T-cell (primary cell): ENCODE measurements around the gene SIGLEC14. TPM values are rescaled to one million over a fixed set of nuclear protein-coding genes. Genes with fewer than 3 reads are reported as not detected.

Source experiments
- ATAC-seq, 4 experiments: fragments of 200-7000 bp in 3 of 4; fragments of 150-1000 bp in 1 of 4; cut with Tn5 transposase; replicated peaks in 1 of 4; 1 replicate in 3 of 4; 2 replicates in 1 of 4; pipeline ENCODE4 v1.10.0; 2021; ENCODE audit warnings: moderate library complexity in 3 of 4, mild to moderate bottlenecking in 2 of 4, moderate number of reproducible peaks in 1 of 4
- CTCF ChIA-PET, 2 donors: fragments of 300-600 bp; sonication (Branson Sonifier 250); formaldehyde crosslinking; loops; one replicate each; lab custom pipeline; 2022; ENCODE audit warnings: antibody characterized with exemption in 2 of 2; lab: Charles Lee
- POLR2A ChIA-PET, 2 donors: fragments of 300-600 bp; sonication (Branson Sonifier 250); formaldehyde crosslinking; loops; one replicate each; lab custom pipeline; 2022; ENCODE audit warnings: antibody characterized with exemption in 2 of 2; lab: Charles Lee
- DNase-seq, 35 experiments: peaks; one replicate each; pipeline versions ENCODE4 v3.0.0 to v3.0.0-alpha.2; 2013 to 2023
- H3K27ac ChIP-seq: one replicate; pipeline ENCODE4 v1.5.1; 2013; ENCODE audit warnings: low read length
- H3K27me3 ChIP-seq, 2 experiments: replicated peaks in 1 of 2; 1 replicate in 1 of 2; 2 replicates in 1 of 2; pipeline versions ENCODE4 v1.6.1 to v1.7.0; 2013; ENCODE audit warnings: low read length in 1 of 2, mixed read lengths in 1 of 2; ENCODE audit not compliant: control insufficient read depth in 2 of 2, insufficient read depth in 2 of 2; ENCODE audit errors: extremely low read depth in 1 of 2
- H3K36me3 ChIP-seq, 2 donors: 1 replicate in 1 of 2; 2 replicates in 1 of 2; pipeline versions ENCODE4 v1.6.1 to v1.7.0; 2013; ENCODE audit warnings: low read length in 1 of 2; ENCODE audit not compliant: control insufficient read depth in 2 of 2, insufficient read depth in 1 of 2; ENCODE audit errors: extremely low read depth in 1 of 2
- H3K4me1 ChIP-seq, 2 experiments: 1 replicate in 1 of 2; 2 replicates in 1 of 2; pipeline versions ENCODE4 v1.6.1 to v1.7.0; 2013; ENCODE audit warnings: low read length in 2 of 2, mixed read lengths in 1 of 2; ENCODE audit not compliant: insufficient read depth in 2 of 2, control insufficient read depth in 1 of 2; ENCODE audit errors: extremely low read depth in 1 of 2
- H3K4me3 ChIP-seq, 2 donors: 1 replicate in 1 of 2; 2 replicates in 1 of 2; pipeline versions ENCODE4 v1.5.1 to v1.7.0; 2013; ENCODE audit warnings: mild to moderate bottlenecking in 2 of 2, low read length in 1 of 2, moderate library complexity in 1 of 2; ENCODE audit not compliant: control insufficient read depth in 1 of 2; ENCODE audit errors: extremely low read depth in 1 of 2
- H3K9me3 ChIP-seq: 2 replicates; pipeline ENCODE4 v1.7.0; 2013
- H3K27ac Mint-ChIP-seq, 2 donors: one replicate each; pipeline ENCODE4 v1.8.0; 2020 to 2021; ENCODE audit warnings: mild to moderate bottlenecking in 2 of 2, mixed read lengths in 2 of 2
- H3K27me3 Mint-ChIP-seq, 2 donors: one replicate each; pipeline ENCODE4 v1.8.0; 2021 to 2022; ENCODE audit warnings: mixed read lengths in 2 of 2
- H3K36me3 Mint-ChIP-seq: one replicate; pipeline ENCODE4 v1.8.0; 2021; ENCODE audit warnings: mixed read lengths
- H3K4me1 Mint-ChIP-seq, 3 donors: one replicate each; pipeline ENCODE4 v1.8.0; 2020 to 2022; ENCODE audit warnings: mixed read lengths in 3 of 3, mild to moderate bottlenecking in 1 of 3
- H3K4me3 Mint-ChIP-seq, 3 donors: one replicate each; pipeline ENCODE4 v1.8.0; 2020 to 2022; ENCODE audit warnings: mild to moderate bottlenecking in 3 of 3, mixed read lengths in 3 of 3, moderate library complexity in 3 of 3
- H3K9me3 Mint-ChIP-seq, 3 donors: one replicate each; pipeline ENCODE4 v1.8.0; 2020 to 2022; ENCODE audit warnings: mixed read lengths in 3 of 3
- WGBS: methylation state at CpG from one replicate; pipeline ENCODE4 v1.1.5; 2013; ENCODE audit warnings: missing lambda C conversion rate; ENCODE audit not compliant: insufficient coverage; 5-methylcytosine and 5-hydroxymethylcytosine counted together
- total RNA-seq, 35 experiments: library from RNA in 6 of 35; stranded (reverse) in 6 of 35; fragments of 120-200 nt in 1 of 35; gene quantifications; one replicate each; pipeline versions ENCODE4 v1.2.1 to v1.2.4 and lab custom pipeline; 2013 to 2026

The SIGLEC14 gene
- total RNA-seq, 5 donors from 2014 or later (not counting 1 experiment from before 2014, with no cell fraction given), result 0.68 to 1.1 (median 0.93) TPM; not detected in 2

DNA sequence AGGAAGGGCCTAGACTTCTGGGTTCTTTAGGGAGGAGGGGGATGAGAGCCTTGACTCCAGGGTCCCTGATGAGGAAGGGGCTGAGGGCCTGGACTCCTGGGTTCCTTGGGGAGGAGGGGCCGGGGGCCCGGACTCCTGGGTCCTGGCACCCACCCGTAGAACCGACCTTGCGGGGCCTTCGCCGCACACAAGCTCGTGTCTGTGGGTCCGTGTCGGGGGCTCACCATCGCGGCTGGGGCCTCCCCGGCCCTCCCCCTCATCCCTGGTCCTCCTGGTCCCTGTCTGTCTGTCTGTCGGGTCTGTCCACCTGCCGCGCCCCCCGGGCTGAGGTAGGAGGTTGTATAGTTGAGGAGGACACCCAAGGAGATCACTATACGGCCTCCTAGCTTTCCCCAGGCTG lies 45.8 kb upstream of the SIGLEC14 start:
- peaks cover 5% of the 10 kb centered on the region for H3K36me3 Mint-ChIP-seq
- Histone ChIP-seq H3K27me3 (peaks cover 0 to 29% of the 10 kb centered on the region in 2 experiments), H3K4me3 (no peak overlapping the region), H3K9me3 (no peaks in the 10 kb centered on the region), H3K4me1 (peaks cover 2 to 29% of the 10 kb centered on the region in 2 experiments), H3K36me3 (no peaks in the 10 kb centered on the region), H3K27ac (no peak overlapping the region)
- ATAC-seq (no peak), DNase-seq (no peak)
- peaks cover 4 to 7% of the 10 kb centered on the region in 2 donors for H3K27me3 Mint-ChIP-seq
- ChIA-PET CTCF (no interaction called here), POLR2A (no interaction called here)
- no peaks in the 10 kb centered on the region for H3K9me3 Mint-ChIP-seq
- peaks cover 14 to 27% (median 18%) of the 10 kb centered on the region in 3 donors for H3K4me1 Mint-ChIP-seq
- 100% methylated on average over 5 of the region's 18 CpGs for WGBS
- H3K27ac Mint-ChIP-seq, result no peak overlapping the region
- peak overlapping the region in 1 of 3 donors; percentile 27 for H3K4me3 Mint-ChIP-seq

DNA sequence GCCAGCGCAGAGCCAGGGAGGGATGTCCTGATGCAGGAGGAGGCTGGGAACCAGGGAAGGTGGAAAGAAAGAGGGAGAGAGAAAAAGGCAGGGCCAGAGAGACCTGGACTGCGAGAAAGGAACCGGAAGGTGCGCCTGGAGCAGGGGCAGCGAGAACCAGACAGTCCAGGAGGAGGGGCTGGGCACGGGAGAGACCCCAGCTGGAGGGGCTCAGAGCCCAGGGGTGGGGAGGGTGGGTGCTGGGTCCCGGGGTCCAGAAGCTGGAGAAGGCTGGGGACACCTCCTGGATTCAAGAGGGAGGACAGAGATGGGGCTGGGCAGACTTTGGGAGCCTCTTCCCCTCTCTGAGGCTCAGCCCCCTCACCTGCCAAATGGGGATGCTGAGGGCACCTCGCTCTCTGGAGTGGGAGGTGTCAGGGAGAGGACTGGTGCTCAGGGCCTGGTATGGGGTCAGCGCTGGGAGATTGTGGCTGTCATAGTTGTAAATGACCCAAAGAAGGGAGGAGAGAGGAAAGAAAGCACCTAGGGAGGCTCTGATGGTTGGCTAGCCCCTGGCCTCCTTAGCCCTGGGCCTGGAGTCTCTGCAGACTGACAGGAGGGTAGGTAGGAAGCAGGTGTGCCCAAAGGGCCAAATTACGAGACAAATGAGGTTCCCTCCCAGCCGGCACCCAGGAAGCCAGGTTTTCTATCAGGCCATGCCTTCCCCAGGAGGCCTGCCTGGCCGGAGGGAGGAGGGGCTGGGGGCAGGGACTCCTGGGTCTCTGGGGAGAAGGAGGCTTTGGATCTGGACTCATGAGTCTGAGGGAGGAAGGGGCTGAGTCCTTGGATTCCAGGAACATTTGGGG lies 45.2 kb upstream of the SIGLEC14 start:
- Mint-ChIP-seq H3K4me3 (peak overlapping the region; percentile 46 to 85 (median 62)), H3K9me3 (no peaks in the 10 kb centered on the region), H3K36me3 (peaks cover 5% of the 10 kb centered on the region), H3K4me1 (peaks cover 14 to 27% (median 18%) of the 10 kb centered on the region in 3 donors), H3K27me3 (peaks cover 4 to 7% of the 10 kb centered on the region in 2 donors), H3K27ac (peak overlapping the region; percentile 61 to 79)
- peak overlapping the region in 1 of 2 donors; percentile 2 for H3K4me3 ChIP-seq
- H3K36me3 ChIP-seq, result no peaks in the 10 kb centered on the region
- ATAC-seq (no peak), DNase-seq (no peak)
- POLR2A ChIA-PET, result no interaction called here
- H3K27ac ChIP-seq, result no peak overlapping the region
- CTCF ChIA-PET, result no interaction called here
- H3K4me1 ChIP-seq, result peaks cover 2 to 29% of the 10 kb centered on the region in 2 experiments
- H3K27me3 ChIP-seq, result peaks cover 0 to 29% of the 10 kb centered on the region in 2 experiments
- H3K9me3 ChIP-seq, result no peaks in the 10 kb centered on the region
- 93% methylated on average over 4 of the region's 12 CpGs for WGBS

DNA sequence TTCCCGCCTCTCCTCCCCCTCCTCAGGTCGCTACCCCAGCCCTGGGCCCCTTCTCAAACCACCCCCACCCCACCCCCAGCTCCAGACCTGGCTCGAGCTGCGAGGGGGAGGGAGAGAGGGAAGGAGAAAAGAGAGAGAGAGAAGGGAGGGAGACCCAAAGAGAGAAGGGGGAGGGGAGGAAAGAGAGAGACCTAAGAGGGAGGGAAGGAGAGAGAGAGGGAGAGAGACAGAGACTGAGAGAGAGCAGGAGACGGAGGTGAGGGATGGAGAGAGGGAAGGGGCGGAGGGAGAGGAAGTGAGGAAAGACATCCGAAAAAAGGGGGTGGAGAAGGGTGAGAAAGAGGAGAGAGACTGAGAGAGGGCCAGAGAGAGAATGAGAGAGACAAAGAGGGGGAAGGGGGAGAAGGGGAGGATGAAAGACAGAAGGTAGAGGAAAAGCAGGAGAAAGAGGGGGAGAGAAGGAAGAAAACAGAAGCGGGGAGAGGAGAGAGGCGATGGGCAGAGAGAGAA lies 44.5 kb upstream of the SIGLEC14 start:
- H3K36me3 Mint-ChIP-seq, result peaks cover 3% of the 10 kb centered on the region
- peaks cover 0 to 29% of the 10 kb centered on the region in 2 experiments for H3K27me3 ChIP-seq
- H3K27ac Mint-ChIP-seq, result peak overlapping the region; percentile 61 to 79
- ChIA-PET CTCF (no interaction called here), POLR2A (interaction anchor here in 1 of 2 donors (0.6 kb wide), 1 partner anchor 169 kb away, joined by 3 read pairs; no protein-coding TSS in a partner anchor)
- no peaks in the 10 kb centered on the region for H3K9me3 ChIP-seq
- peaks cover 0 to 2% (median 0%) of the 10 kb centered on the region in 3 donors for H3K9me3 Mint-ChIP-seq
- H3K27me3 Mint-ChIP-seq, result peaks cover 4 to 7% of the 10 kb centered on the region in 2 donors
- H3K4me1 Mint-ChIP-seq, result peaks cover 14 to 27% (median 18%) of the 10 kb centered on the region in 3 donors
- peaks cover 2 to 29% of the 10 kb centered on the region in 2 experiments for H3K4me1 ChIP-seq
- ATAC-seq, result peak in 1 of 4 experiments; percentile 2
- H3K27ac ChIP-seq, result peak overlapping the region; percentile 84
- WGBS, result 63% methylated on average over 5 of the region's 9 CpGs
- DNase-seq, result no peak
- peak overlapping the region; percentile 46 to 85 (median 62) for H3K4me3 Mint-ChIP-seq
- H3K36me3 ChIP-seq, result no peaks in the 10 kb centered on the region
- peak overlapping the region; percentile 2 to 54 for H3K4me3 ChIP-seq

DNA sequence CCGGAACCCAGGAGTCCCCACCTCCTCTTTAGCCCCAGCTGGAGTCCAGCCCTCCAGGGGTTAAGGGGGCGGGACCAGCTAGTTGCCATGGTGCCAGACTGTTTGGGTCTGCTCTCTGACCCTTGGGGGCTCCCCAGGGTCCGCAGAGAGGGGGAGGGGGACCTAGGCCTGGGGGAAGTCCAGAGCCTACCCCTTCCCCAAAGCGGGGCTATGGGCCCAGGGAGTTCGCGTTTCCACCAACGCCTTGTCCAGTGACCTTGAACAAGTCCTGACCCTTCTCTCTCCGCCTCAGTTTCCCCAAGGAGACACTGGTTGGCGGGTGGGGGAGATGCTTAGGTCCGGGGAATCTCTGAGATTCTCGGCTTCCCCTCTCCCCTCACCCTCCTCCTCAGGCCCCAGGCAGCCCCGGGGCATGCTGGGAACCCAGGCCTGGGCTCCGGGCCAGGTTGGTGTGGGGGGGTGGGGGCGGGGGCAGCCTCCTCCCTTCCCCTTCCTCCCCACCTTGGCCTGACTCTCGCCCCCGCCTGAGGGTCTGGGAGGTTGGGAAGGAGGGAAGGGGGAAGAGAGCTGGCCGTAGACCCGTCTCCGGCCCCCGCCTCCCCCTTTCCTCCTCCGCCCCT lies 43.9 kb upstream of the SIGLEC14 start:
- Histone ChIP-seq H3K4me3 (peak overlapping the region; percentile 54 to 67), H3K4me1 (peaks cover 2 to 29% of the 10 kb centered on the region in 2 experiments), H3K9me3 (no peaks in the 10 kb centered on the region), H3K27ac (peak overlapping the region; percentile 84), H3K36me3 (no peaks in the 10 kb centered on the region), H3K27me3 (peaks cover 0 to 29% of the 10 kb centered on the region in 2 experiments)
- no CpG with 5 or more reads among the region's 21 CpGs for WGBS
- ChIA-PET CTCF (no interaction called here), POLR2A (interaction anchor here in 1 of 2 donors (0.6 kb wide), 1 partner anchor 168 kb away, joined by 3 read pairs; no protein-coding TSS in a partner anchor)
- DNase-seq (peak in 33 of 35 experiments; percentile 22 to 78 (median 49)), ATAC-seq (peak; percentile 71 to 86 (median 76))
- peaks cover 14 to 27% (median 18%) of the 10 kb centered on the region in 3 donors for H3K4me1 Mint-ChIP-seq
- H3K27me3 Mint-ChIP-seq, result peaks cover 4 to 7% of the 10 kb centered on the region in 2 donors
- H3K4me3 Mint-ChIP-seq, result peak overlapping the region; percentile 77 to 85 (median 84)
- peaks cover 0 to 7% (median 4%) of the 10 kb centered on the region in 3 donors for H3K9me3 Mint-ChIP-seq
- H3K36me3 Mint-ChIP-seq, result no peaks in the 10 kb centered on the region
- peak overlapping the region; percentile 78 to 87 for H3K27ac Mint-ChIP-seq

DNA sequence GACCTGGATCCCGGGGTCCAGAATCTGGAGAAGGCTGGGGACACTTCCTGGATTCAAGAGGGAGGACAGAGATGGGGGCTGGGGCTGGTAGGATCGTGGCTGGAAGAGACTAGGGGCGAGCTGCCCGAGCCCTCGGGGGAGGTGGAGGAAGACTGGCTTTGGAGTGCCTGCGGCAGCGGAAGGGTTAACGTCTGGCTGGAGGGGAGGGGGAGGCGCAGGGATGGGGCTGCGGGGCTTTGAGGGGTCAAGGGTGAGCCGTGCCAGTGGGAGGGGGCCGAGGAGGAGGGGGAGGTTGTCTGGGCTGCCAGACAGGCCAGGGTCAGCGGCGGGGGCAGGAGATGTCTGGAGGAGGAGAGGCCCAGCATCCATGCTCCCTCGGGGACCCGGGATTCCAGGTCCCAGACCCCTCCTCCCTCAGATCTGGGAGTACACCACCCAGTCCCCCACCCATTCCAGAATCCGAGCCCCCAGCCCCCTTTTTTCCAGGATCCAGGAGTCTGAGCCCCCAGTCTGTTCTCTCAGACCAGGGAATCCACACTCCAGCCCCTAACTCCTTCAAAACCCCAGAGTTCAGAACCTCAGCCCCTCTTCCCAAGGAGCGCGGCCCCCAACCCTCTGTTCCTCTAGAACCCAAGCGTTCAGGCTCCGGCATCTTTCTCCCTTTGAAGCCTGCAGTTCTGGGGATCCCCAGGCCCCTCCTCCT lies 43.3 kb upstream of the SIGLEC14 start:
- peaks cover 4 to 7% of the 10 kb centered on the region in 2 donors for H3K27me3 Mint-ChIP-seq
- Histone ChIP-seq H3K4me1 (peaks cover 2 to 29% of the 10 kb centered on the region in 2 experiments), H3K4me3 (peak overlapping the region; percentile 54 to 67), H3K9me3 (no peaks in the 10 kb centered on the region), H3K27ac (peak overlapping the region; percentile 84), H3K27me3 (peaks cover 0 to 29% of the 10 kb centered on the region in 2 experiments), H3K36me3 (no peaks in the 10 kb centered on the region)
- POLR2A ChIA-PET, result no interaction called here
- H3K4me1 Mint-ChIP-seq, result peaks cover 14 to 27% (median 18%) of the 10 kb centered on the region in 3 donors
- peak overlapping the region; percentile 78 to 87 for H3K27ac Mint-ChIP-seq
- H3K9me3 Mint-ChIP-seq, result peaks cover 2 to 9% (median 5%) of the 10 kb centered on the region in 3 donors
- 6% methylated on average over 15 of the region's 21 CpGs for WGBS
- peaks cover 2% of the 10 kb centered on the region for H3K36me3 Mint-ChIP-seq
- ATAC-seq (no peak), DNase-seq (peak in 6 of 35 experiments; percentile 5 to 59 (median 46))
- H3K4me3 Mint-ChIP-seq, result peak overlapping the region; percentile 77 to 85 (median 84)
- CTCF ChIA-PET, result no interaction called here
